ENCODE results near the gene GKN2.

Gene GKN2

GRCh38 chr2:68952887-68953521 is at the start of gene GKN2:
GKN2 (minus strand) TSS chr2:68952893; CDS start chr2:68952861, 32 bp downstream.
- DNase-seq, result no peak

GRCh38 chr2:69001879-69002278 is 49.2 kb upstream of the GKN2 start:
- no peak for DNase-seq

- no peak for DNase-seq
Measured at GRCh38 chr2:68997401-68997800, 44.7 kb upstream of the GKN2 start.

- DNase-seq, result no peak
Measured at GRCh38 chr2:68995916-68996315, 43.2 kb upstream of the GKN2 start.

GRCh38 chr2:68994864-68995263 is 42.2 kb upstream of the GKN2 start:
- no peak for DNase-seq

GRCh38 chr2:68993660-68994059 is 41.0 kb upstream of the GKN2 start:
- no peak for DNase-seq

- no peak for DNase-seq
Measured at GRCh38 chr2:68992933-68993332, 40.2 kb upstream of the GKN2 start.

GRCh38 chr2:68992341-68992740 is 39.6 kb upstream of the GKN2 start:
- DNase-seq, result no peak

GRCh38 chr2:68989035-68989434 is 36.3 kb upstream of the GKN2 start:
- no peak for DNase-seq

GRCh38 chr2:68987021-68987503 is 34.4 kb upstream of the GKN2 start:
- no peak for DNase-seq

GRCh38 chr2:68980956-68981355 is 28.3 kb upstream of the GKN2 start:
- DNase-seq, result no peak

GRCh38 chr2:68978098-68978497 is 25.4 kb upstream of the GKN2 start:
- no peak for DNase-seq

- no peak for DNase-seq
Measured at GRCh38 chr2:68977453-68977852, 24.8 kb upstream of the GKN2 start.

- no peak for DNase-seq
Measured at GRCh38 chr2:68975844-68976243, 23.2 kb upstream of the GKN2 start.

GRCh38 chr2:68974946-68975665 is 22.4 kb upstream of the GKN2 start:
- no peak for DNase-seq

GRCh38 chr2:68974251-68974650 is 21.6 kb upstream of the GKN2 start, which contains the start of gene GKN1:
GKN1 (plus strand) TSS chr2:68974636; CDS start chr2:68974678, 42 bp downstream.
- DNase-seq, result no peak

- DNase-seq, result no peak
Measured at GRCh38 chr2:68971591-68972231, 19.0 kb upstream of the GKN2 start.

- DNase-seq, result no peak
Measured at GRCh38 chr2:68970566-68971265, 18.0 kb upstream of the GKN2 start.

GRCh38 chr2:68969736-68970490 is 17.2 kb upstream of the GKN2 start:
- DNase-seq, result no peak

- DNase-seq, result no peak
Measured at GRCh38 chr2:68968221-68968620, 15.5 kb upstream of the GKN2 start.

- DNase-seq, result no peak
Measured at GRCh38 chr2:68964282-68964681, 11.6 kb upstream of the GKN2 start.

GRCh38 chr2:68961380-68961779 is 8.7 kb upstream of the GKN2 start:
- DNase-seq, result no peak
